Trophoblast cell (in vitro differentiated cells and primary cell): Measurements from ENCODE around the gene SCD5.

ENCODE experiments used
- DNase-seq, 2 donors: peaks; one replicate each; pipeline ENCODE4 v3.0.0-alpha.2; 2016
- H2AFZ ChIP-seq: 2 replicates; pipeline ENCODE4 v1.6.1; 2013; ENCODE audit warnings: low read length, moderate library complexity, mild to moderate bottlenecking; ENCODE audit not compliant: insufficient read depth, poor library complexity
- H2AK5ac ChIP-seq: 2 replicates; pipeline ENCODE4 v1.6.1; 2013; ENCODE audit warnings: mild to moderate bottlenecking, low read length
- H2BK120ac ChIP-seq: 2 replicates; pipeline ENCODE4 v1.6.1; 2013; ENCODE audit warnings: low read length, mild to moderate bottlenecking, moderate library complexity; ENCODE audit not compliant: insufficient read depth, poor library complexity
- H2BK12ac ChIP-seq: 2 replicates; pipeline ENCODE4 v1.6.1; 2013; ENCODE audit warnings: mild to moderate bottlenecking, low read length, moderate library complexity
- H2BK5ac ChIP-seq: 2 replicates; pipeline ENCODE4 v1.6.1; 2013; ENCODE audit warnings: low read length, low read depth, moderate library complexity, mild to moderate bottlenecking; ENCODE audit not compliant: poor library complexity
- H3K14ac ChIP-seq: 2 replicates; pipeline ENCODE4 v1.6.1; 2013; ENCODE audit warnings: mild to moderate bottlenecking, low read length
- H3K18ac ChIP-seq: 2 replicates; pipeline ENCODE4 v1.6.1; 2013; ENCODE audit warnings: mild to moderate bottlenecking, low read length
- H3K23ac ChIP-seq: 2 replicates; pipeline ENCODE4 v1.6.1; 2013; ENCODE audit warnings: low read length
- H3K27ac ChIP-seq: 2 replicates; pipeline ENCODE4 v1.5.1; 2013; ENCODE audit warnings: low read depth, mild to moderate bottlenecking, inconsistent platforms, low read length, moderate library complexity
- H3K27me3 ChIP-seq: 2 replicates; pipeline ENCODE4 v1.6.1; 2013; ENCODE audit warnings: inconsistent platforms, mild to moderate bottlenecking, low read length, moderate library complexity; ENCODE audit not compliant: insufficient read depth
- H3K36me3 ChIP-seq, 2 experiments: 1 replicate in 1 of 2; 2 replicates in 1 of 2; pipeline ENCODE4 v1.6.1; 2013; ENCODE audit warnings: low read length in 2 of 2, mild to moderate bottlenecking in 2 of 2, moderate library complexity in 1 of 2; ENCODE audit not compliant: insufficient read depth in 2 of 2, control insufficient read depth in 1 of 2
- H3K4ac ChIP-seq: 2 replicates; pipeline ENCODE4 v1.6.1; 2013; ENCODE audit warnings: low read depth, mild to moderate bottlenecking, low read length, moderate library complexity
- H3K4me1 ChIP-seq, 2 experiments: 1 replicate in 1 of 2; 2 replicates in 1 of 2; pipeline ENCODE4 v1.6.1; 2013; ENCODE audit warnings: low read length in 2 of 2, mild to moderate bottlenecking in 2 of 2, moderate library complexity in 1 of 2; ENCODE audit not compliant: insufficient read depth in 2 of 2, control insufficient read depth in 1 of 2
- H3K4me2 ChIP-seq: 2 replicates; pipeline ENCODE4 v1.6.1; 2013; ENCODE audit warnings: inconsistent platforms, mild to moderate bottlenecking, low read length, moderate library complexity
- H3K4me3 ChIP-seq: 2 replicates; pipeline ENCODE4 v1.5.1; 2013; ENCODE audit warnings: mild to moderate bottlenecking, low read depth, low read length, inconsistent platforms
- H3K79me1 ChIP-seq: one replicate; pipeline ENCODE4 v1.6.1; 2013; ENCODE audit warnings: low read length
- H3K79me2 ChIP-seq: 2 replicates; pipeline ENCODE4 v1.6.1; 2013; ENCODE audit warnings: low read length, mild to moderate bottlenecking; ENCODE audit not compliant: control insufficient read depth, insufficient read depth, poor library complexity
- H3K9ac ChIP-seq: 2 replicates; pipeline ENCODE4 v1.6.1; 2013; ENCODE audit warnings: mild to moderate bottlenecking, low read length
- H3K9me3 ChIP-seq: 2 replicates; pipeline ENCODE4 v1.6.1; 2013; ENCODE audit warnings: low read depth, mild to moderate bottlenecking, control low read depth, inconsistent platforms, low read length; ENCODE audit not compliant: insufficient read depth
- H4K12ac ChIP-seq: 2 replicates; pipeline ENCODE4 v1.6.1; 2013; ENCODE audit warnings: low read depth, mild to moderate bottlenecking, low read length, moderate library complexity
- H4K8ac ChIP-seq: 2 replicates; pipeline ENCODE4 v1.6.1; 2013; ENCODE audit warnings: low read depth, mild to moderate bottlenecking, low read length, moderate library complexity
- H4K91ac ChIP-seq: one replicate; pipeline ENCODE4 v1.6.1; 2013; ENCODE audit warnings: low read depth, mild to moderate bottlenecking, low read length, moderate library complexity
- WGBS: extraction: QIAGEN DNeasy Blood & Tissue Kit; methylation state at CpG from one replicate; pipeline ENCODE4 v1.1.7; 2013; ENCODE audit warnings: missing lambda C conversion rate; ENCODE audit not compliant: insufficient read length, insufficient coverage; ENCODE audit errors: extremely low coverage; 5-methylcytosine and 5-hydroxymethylcytosine counted together

The SCD5 gene

GRCh38 chr4:82741188-82741587, 57.4 kb downstream of the SCD5 start:
- Histone ChIP-seq H3K9me3 (no peaks in the 10 kb centered on the region), H4K8ac (no peak overlapping the region), H3K23ac (no peak overlapping the region), H3K4me2 (no peak overlapping the region), H2AK5ac (no peak overlapping the region), H3K4ac (no peak overlapping the region), H3K4me1 (peaks cover 6% of the 10 kb centered on the region in 2 experiments), H3K27me3 (no peaks in the 10 kb centered on the region), H3K18ac (no peak overlapping the region), H3K79me1 (peaks cover 3% of the 10 kb centered on the region), H4K12ac (no peak overlapping the region), H3K9ac (no peak overlapping the region), H2BK120ac (no peak overlapping the region), H3K14ac (no peak overlapping the region), H2BK5ac (no peak overlapping the region), H4K91ac (no peak overlapping the region), H3K4me3 (no peak overlapping the region), H3K36me3 (no peaks in the 10 kb centered on the region), H3K27ac (no peak overlapping the region), H2AFZ (no peak overlapping the region), H3K79me2 (no peaks in the 10 kb centered on the region), H2BK12ac (no peak overlapping the region)
- no CpG with 5 or more reads among the region's 5 CpGs for WGBS
- no peak for DNase-seq

GRCh38 chr4:82739287-82740190, 59.1 kb downstream of the SCD5 start:
- WGBS, result no CpG with 5 or more reads among the region's 23 CpGs
- Histone ChIP-seq H3K9me3 (no peaks in the 10 kb centered on the region), H3K4me2 (no peak overlapping the region)

GRCh38 chr4:82737354-82737753, 61.2 kb downstream of the SCD5 start:
- peaks cover 0 to 2% of the 10 kb centered on the region in 2 experiments for H3K4me1 ChIP-seq
- no peak overlapping the region for H4K12ac ChIP-seq
- H3K4me3 ChIP-seq, result no peak overlapping the region

More at GRCh38 chr4:82739287-82740190, 59.1 kb downstream of the SCD5 start:
- H3K36me3 ChIP-seq, result no peaks in the 10 kb centered on the region
- no peak overlapping the region for H3K9ac ChIP-seq
- no peaks in the 10 kb centered on the region for H3K27me3 ChIP-seq
- H3K79me2 ChIP-seq, result no peaks in the 10 kb centered on the region
- no peak overlapping the region for H3K18ac ChIP-seq
- no peak overlapping the region for H3K4me3 ChIP-seq
- H3K79me1 ChIP-seq, result peaks cover 2% of the 10 kb centered on the region
- no peak overlapping the region for H4K8ac ChIP-seq
- no peak overlapping the region for H4K12ac ChIP-seq
- no peak overlapping the region for H2AFZ ChIP-seq
- no peak overlapping the region for H3K4ac ChIP-seq
- peak; percentile 87 to 95 for DNase-seq
- no peak overlapping the region for H3K27ac ChIP-seq
- no peak overlapping the region for H2AK5ac ChIP-seq
- H4K91ac ChIP-seq, result no peak overlapping the region
- no peak overlapping the region for H2BK12ac ChIP-seq
- no peak overlapping the region for H2BK120ac ChIP-seq
- H3K14ac ChIP-seq, result no peak overlapping the region
- H2BK5ac ChIP-seq, result no peak overlapping the region
- H3K4me1 ChIP-seq, result no peaks in the 10 kb centered on the region
- no peak overlapping the region for H3K23ac ChIP-seq

GRCh38 chr4:82733636-82734035, 65.0 kb downstream of the SCD5 start:
- H3K4me3 ChIP-seq, result no peak overlapping the region
- H3K4me2 ChIP-seq, result no peak overlapping the region
- H2AFZ ChIP-seq, result no peak overlapping the region
- no peak overlapping the region for H2BK12ac ChIP-seq
- no peak overlapping the region for H4K91ac ChIP-seq
- H3K23ac ChIP-seq, result no peak overlapping the region
- H3K79me1 ChIP-seq, result no peaks in the 10 kb centered on the region
- peak; percentile 64 to 73 for DNase-seq
- H3K18ac ChIP-seq, result no peak overlapping the region
- no peak overlapping the region for H4K12ac ChIP-seq
- no peaks in the 10 kb centered on the region for H3K36me3 ChIP-seq
- H3K9ac ChIP-seq, result no peak overlapping the region
- H2AK5ac ChIP-seq, result no peak overlapping the region
- no peak overlapping the region for H3K4ac ChIP-seq
- no peaks in the 10 kb centered on the region for H3K79me2 ChIP-seq
- no CpG with 5 or more reads among the region's 7 CpGs for WGBS
- H2BK5ac ChIP-seq, result no peak overlapping the region
- peaks cover 6% of the 10 kb centered on the region in 2 experiments for H3K4me1 ChIP-seq
- H3K9me3 ChIP-seq, result peaks cover 4% of the 10 kb centered on the region
- no peak overlapping the region for H4K8ac ChIP-seq
- H3K27me3 ChIP-seq, result no peaks in the 10 kb centered on the region
- H3K14ac ChIP-seq, result no peak overlapping the region
- H3K27ac ChIP-seq, result no peak overlapping the region
- no peak overlapping the region for H2BK120ac ChIP-seq

More at GRCh38 chr4:82737354-82737753, 61.2 kb downstream of the SCD5 start:
- no peak overlapping the region for H3K9ac ChIP-seq
- DNase-seq, result no peak
- H3K79me2 ChIP-seq, result no peaks in the 10 kb centered on the region
- no peak overlapping the region for H2AK5ac ChIP-seq
- H3K4me2 ChIP-seq, result no peak overlapping the region
- H3K18ac ChIP-seq, result no peak overlapping the region
- no peak overlapping the region for H4K91ac ChIP-seq
- no peak overlapping the region for H3K27ac ChIP-seq
- no peaks in the 10 kb centered on the region for H3K79me1 ChIP-seq
- no peak overlapping the region for H2AFZ ChIP-seq
- no peak overlapping the region for H3K23ac ChIP-seq
- H3K9me3 ChIP-seq, result peaks cover 2% of the 10 kb centered on the region
- H3K4ac ChIP-seq, result no peak overlapping the region
- no peaks in the 10 kb centered on the region for H3K36me3 ChIP-seq
- H2BK12ac ChIP-seq, result no peak overlapping the region
- no peaks in the 10 kb centered on the region for H3K27me3 ChIP-seq
- no peak overlapping the region for H2BK120ac ChIP-seq
- no peak overlapping the region for H2BK5ac ChIP-seq
- H4K8ac ChIP-seq, result no peak overlapping the region
- H3K14ac ChIP-seq, result no peak overlapping the region
